Retinal pigment epithelial cell (primary cell): ENCODE data around the gene SLIT1.

ENCODE experiments used
- DNase-seq: peaks from one replicate; pipeline ENCODE4 v3.0.0-alpha.2; 2010; ENCODE audit warnings: low read depth
- H3K4me3 ChIP-seq: 2 replicates; pipeline ENCODE4 v1.5.1; 2011; ENCODE audit warnings: mild to moderate bottlenecking, low read length, control low read depth, moderate library complexity
- TF ChIP-seq, protein P1 (sequence below): conservative IDR thresholded peaks from 2 replicates; pipeline ENCODE4 v1.5.1; 2011; ENCODE audit warnings: low read depth, low read length, control low read depth, inconsistent platforms

SLIT1 gene

GRCh38 chr10:97059006-97059871 lies 126.5 kb downstream of the SLIT1 start:
- no peak overlapping the region for H3K4me3 ChIP-seq
- no peak for DNase-seq
- TF ChIP-seq, protein P1, sequence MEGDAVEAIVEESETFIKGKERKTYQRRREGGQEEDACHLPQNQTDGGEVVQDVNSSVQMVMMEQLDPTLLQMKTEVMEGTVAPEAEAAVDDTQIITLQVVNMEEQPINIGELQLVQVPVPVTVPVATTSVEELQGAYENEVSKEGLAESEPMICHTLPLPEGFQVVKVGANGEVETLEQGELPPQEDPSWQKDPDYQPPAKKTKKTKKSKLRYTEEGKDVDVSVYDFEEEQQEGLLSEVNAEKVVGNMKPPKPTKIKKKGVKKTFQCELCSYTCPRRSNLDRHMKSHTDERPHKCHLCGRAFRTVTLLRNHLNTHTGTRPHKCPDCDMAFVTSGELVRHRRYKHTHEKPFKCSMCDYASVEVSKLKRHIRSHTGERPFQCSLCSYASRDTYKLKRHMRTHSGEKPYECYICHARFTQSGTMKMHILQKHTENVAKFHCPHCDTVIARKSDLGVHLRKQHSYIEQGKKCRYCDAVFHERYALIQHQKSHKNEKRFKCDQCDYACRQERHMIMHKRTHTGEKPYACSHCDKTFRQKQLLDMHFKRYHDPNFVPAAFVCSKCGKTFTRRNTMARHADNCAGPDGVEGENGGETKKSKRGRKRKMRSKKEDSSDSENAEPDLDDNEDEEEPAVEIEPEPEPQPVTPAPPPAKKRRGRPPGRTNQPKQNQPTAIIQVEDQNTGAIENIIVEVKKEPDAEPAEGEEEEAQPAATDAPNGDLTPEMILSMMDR, result peak; percentile 16

- DNase-seq, result no peak
- TF ChIP-seq, protein P1, result no peak
Observed at GRCh38 chr10:97058521-97058920, 127.2 kb downstream of the SLIT1 start.

GRCh38 chr10:97057491-97058235 lies 128.1 kb downstream of the SLIT1 start:
- TF ChIP-seq, protein P1, result no peak
- no peak overlapping the region for H3K4me3 ChIP-seq
- no peak for DNase-seq

More at GRCh38 chr10:97058521-97058920, 127.2 kb downstream of the SLIT1 start:
- no peak overlapping the region for H3K4me3 ChIP-seq

DNA sequence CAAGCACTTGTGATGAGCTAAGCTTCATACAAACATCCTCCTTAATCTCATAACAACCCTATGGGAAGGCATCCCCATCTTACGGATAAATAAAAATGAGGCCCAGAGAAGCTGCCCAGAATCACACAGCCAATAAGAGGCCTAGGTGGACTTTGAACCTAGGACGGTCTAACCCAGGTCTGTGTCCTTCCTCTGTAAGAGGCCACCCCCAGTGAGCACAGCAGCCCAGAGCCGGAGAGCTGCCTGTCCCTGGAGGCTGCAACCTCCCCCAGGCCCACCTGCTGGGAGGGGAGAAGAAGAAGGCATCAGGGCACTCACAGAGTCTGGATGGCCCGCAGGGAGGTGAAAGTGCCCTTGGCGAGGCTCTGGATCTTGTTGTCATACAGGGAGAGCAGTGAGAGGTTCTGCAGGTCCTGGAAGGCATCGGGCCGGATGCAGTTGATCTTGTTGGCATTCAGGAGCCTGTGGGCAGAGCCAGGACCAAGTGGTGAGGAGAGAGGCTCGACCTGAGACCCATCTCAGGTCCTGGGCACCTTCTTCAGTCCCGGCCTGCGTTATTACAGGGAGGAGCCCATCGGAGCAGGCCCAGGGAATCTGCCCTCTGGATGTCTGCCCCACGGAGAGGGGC lies 129.6 kb downstream of the SLIT1 start:
- DNase-seq, result no peak
- TF ChIP-seq, protein P1, result no peak
- no peak overlapping the region for H3K4me3 ChIP-seq

DNA sequence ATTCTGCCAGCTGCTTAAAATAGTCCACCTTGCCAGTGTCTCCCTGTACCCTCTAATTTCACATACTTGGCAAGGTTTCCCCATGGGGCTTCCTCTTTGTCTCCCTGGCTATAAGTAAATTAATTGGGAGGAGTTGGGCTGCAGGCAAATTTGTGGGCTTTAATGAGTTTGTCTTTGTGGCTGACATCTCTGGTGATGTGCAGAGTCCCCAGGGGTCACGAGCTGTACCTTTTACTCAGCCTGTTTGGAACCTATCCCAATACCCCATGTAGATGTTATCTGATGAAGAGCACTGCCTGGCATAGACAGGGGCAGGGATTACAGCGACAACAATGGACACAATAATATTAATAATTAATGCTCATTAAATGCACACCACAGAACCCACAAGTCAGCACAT lies 132.5 kb downstream of the SLIT1 start:
- TF ChIP-seq, protein P1, result no peak
- H3K4me3 ChIP-seq, result no peak overlapping the region
- no peak for DNase-seq

GRCh38 chr10:97050956-97051496 lies 134.7 kb downstream of the SLIT1 start:
- H3K4me3 ChIP-seq, result no peak overlapping the region
- no peak for DNase-seq
- TF ChIP-seq, protein P1, result no peak
